Neuron (in vitro differentiated cells): ENCODE data around the gene CYP26A1.

Source experiments
- H2AFZ ChIP-seq: one replicate; pipeline ENCODE4 v1.6.1; 2013; ENCODE audit warnings: low read depth, mild to moderate bottlenecking, inconsistent platforms, low read length, moderate library complexity
- H3K27me3 ChIP-seq: one replicate; pipeline ENCODE4 v1.6.1; 2013; ENCODE audit warnings: low read length; ENCODE audit not compliant: insufficient read depth
- H3K36me3 ChIP-seq: one replicate; pipeline ENCODE4 v1.6.1; 2013; ENCODE audit warnings: low read length; ENCODE audit not compliant: insufficient read depth
- H3K4me1 ChIP-seq: one replicate; pipeline ENCODE4 v1.6.1; 2013; ENCODE audit warnings: low read length; ENCODE audit not compliant: insufficient read depth
- H3K4me3 ChIP-seq: 2 replicates; pipeline ENCODE4 v1.5.1; 2013; ENCODE audit warnings: mild to moderate bottlenecking, low read length, moderate library complexity
- H3K9me3 ChIP-seq: one replicate; pipeline ENCODE4 v1.6.1; 2013; ENCODE audit warnings: low read length

The CYP26A1 gene

GRCh38 chr10:93073539-93074146 is at the start of gene CYP26A1:
Gene CYP26A1, plus strand, starts transcription at chr10:93073893. Its CDS starts 42 bp downstream, at chr10:93073935.
- peak within 1 kb of the TSS; percentile 80 for H3K4me3 ChIP-seq
- H2AFZ ChIP-seq: peak within 1 kb of the TSS; percentile 85
- H3K9me3 ChIP-seq: no peaks in the 10 kb centered on the region
- peaks cover 57% of the 10 kb centered on the region for H3K4me1 ChIP-seq
- H3K27me3 ChIP-seq: peaks cover 12% of the 10 kb centered on the region
- peaks cover 3% of the 10 kb centered on the region for H3K36me3 ChIP-seq

GRCh38 chr10:93026072-93026471 is 47.6 kb upstream of the CYP26A1 start:
- peaks cover 6% of the 10 kb centered on the region for H3K9me3 ChIP-seq
- peaks cover 4% of the 10 kb centered on the region for H3K36me3 ChIP-seq
- H3K4me3 ChIP-seq: no peak overlapping the region

GRCh38 chr10:93027508-93027907 is 46.2 kb upstream of the CYP26A1 start:
- H2AFZ ChIP-seq: no peak overlapping the region

More at GRCh38 chr10:93026072-93026471, 47.6 kb upstream of the CYP26A1 start:
- no peak overlapping the region for H2AFZ ChIP-seq
- no peaks in the 10 kb centered on the region for H3K27me3 ChIP-seq
- H3K4me1 ChIP-seq: peaks cover 20% of the 10 kb centered on the region

GRCh38 chr10:93028883-93029282 is 44.8 kb upstream of the CYP26A1 start:
- H3K4me3 ChIP-seq: no peak overlapping the region
- H3K4me1 ChIP-seq: no peaks in the 10 kb centered on the region
- no peak overlapping the region for H2AFZ ChIP-seq
- H3K9me3 ChIP-seq: peaks cover 6% of the 10 kb centered on the region
- H3K36me3 ChIP-seq: peaks cover 4% of the 10 kb centered on the region
- no peaks in the 10 kb centered on the region for H3K27me3 ChIP-seq

More at GRCh38 chr10:93027508-93027907, 46.2 kb upstream of the CYP26A1 start:
- peaks cover 6% of the 10 kb centered on the region for H3K9me3 ChIP-seq
- peaks cover 10% of the 10 kb centered on the region for H3K4me1 ChIP-seq
- H3K36me3 ChIP-seq: peaks cover 4% of the 10 kb centered on the region
- no peaks in the 10 kb centered on the region for H3K27me3 ChIP-seq
- no peak overlapping the region for H3K4me3 ChIP-seq

GRCh38 chr10:93030409-93030808 is 43.3 kb upstream of the CYP26A1 start:
- H3K4me3 ChIP-seq: no peak overlapping the region
- no peaks in the 10 kb centered on the region for H3K27me3 ChIP-seq
- H3K4me1 ChIP-seq: no peaks in the 10 kb centered on the region

GRCh38 chr10:93032105-93032808 is 41.4 kb upstream of the CYP26A1 start:
- H3K9me3 ChIP-seq: peaks cover 2% of the 10 kb centered on the region
- no peaks in the 10 kb centered on the region for H3K27me3 ChIP-seq
- peaks cover 4% of the 10 kb centered on the region for H3K36me3 ChIP-seq

More at GRCh38 chr10:93030409-93030808, 43.3 kb upstream of the CYP26A1 start:
- H2AFZ ChIP-seq: no peak overlapping the region
- H3K36me3 ChIP-seq: peaks cover 4% of the 10 kb centered on the region
- peaks cover 6% of the 10 kb centered on the region for H3K9me3 ChIP-seq

GRCh38 chr10:93032809-93033137 is 40.9 kb upstream of the CYP26A1 start:
- Histone ChIP-seq H3K27me3 (no peaks in the 10 kb centered on the region), H3K36me3 (peaks cover 4% of the 10 kb centered on the region), H2AFZ (no peak overlapping the region), H3K4me1 (no peaks in the 10 kb centered on the region), H3K4me3 (no peak overlapping the region), H3K9me3 (no peaks in the 10 kb centered on the region)

More at GRCh38 chr10:93032105-93032808, 41.4 kb upstream of the CYP26A1 start:
- Histone ChIP-seq H2AFZ (no peak overlapping the region), H3K4me3 (no peak overlapping the region), H3K4me1 (no peaks in the 10 kb centered on the region)

GRCh38 chr10:93034426-93034825 is 39.3 kb upstream of the CYP26A1 start:
- Histone ChIP-seq H3K4me3 (no peak overlapping the region), H3K27me3 (no peaks in the 10 kb centered on the region), H3K36me3 (no peaks in the 10 kb centered on the region), H2AFZ (no peak overlapping the region), H3K4me1 (no peaks in the 10 kb centered on the region), H3K9me3 (no peaks in the 10 kb centered on the region)

GRCh38 chr10:93039110-93039509 is 34.6 kb upstream of the CYP26A1 start:
- Histone ChIP-seq H3K27me3 (no peaks in the 10 kb centered on the region), H3K9me3 (no peaks in the 10 kb centered on the region), H3K36me3 (no peaks in the 10 kb centered on the region), H3K4me3 (no peak overlapping the region), H3K4me1 (no peaks in the 10 kb centered on the region), H2AFZ (no peak overlapping the region)

- no peaks in the 10 kb centered on the region for H3K36me3 ChIP-seq
- no peaks in the 10 kb centered on the region for H3K9me3 ChIP-seq
- no peak overlapping the region for H2AFZ ChIP-seq
- H3K4me3 ChIP-seq: no peak overlapping the region
- no peaks in the 10 kb centered on the region for H3K27me3 ChIP-seq
- no peaks in the 10 kb centered on the region for H3K4me1 ChIP-seq
Observed at GRCh38 chr10:93039721-93040120, 34.0 kb upstream of the CYP26A1 start.

GRCh38 chr10:93054486-93054885 is 19.2 kb upstream of the CYP26A1 start:
- Histone ChIP-seq H3K27me3 (no peaks in the 10 kb centered on the region), H3K4me3 (no peak overlapping the region), H2AFZ (no peak overlapping the region), H3K4me1 (peaks cover 34% of the 10 kb centered on the region), H3K36me3 (peaks cover 16% of the 10 kb centered on the region), H3K9me3 (peaks cover 7% of the 10 kb centered on the region)

GRCh38 chr10:93058139-93058538 is 15.6 kb upstream of the CYP26A1 start:
- Histone ChIP-seq H3K27me3 (no peaks in the 10 kb centered on the region), H2AFZ (no peak overlapping the region), H3K9me3 (peaks cover 36% of the 10 kb centered on the region), H3K36me3 (peaks cover 37% of the 10 kb centered on the region), H3K4me3 (no peak overlapping the region), H3K4me1 (peaks cover 12% of the 10 kb centered on the region)

- no peak within 1 kb of the TSS for H2AFZ ChIP-seq
- H3K4me3 ChIP-seq: no peak within 1 kb of the TSS
- H3K4me1 ChIP-seq: no peaks in the 10 kb centered on the region
- peaks cover 44% of the 10 kb centered on the region for H3K36me3 ChIP-seq
- peaks cover 36% of the 10 kb centered on the region for H3K9me3 ChIP-seq
- no peaks in the 10 kb centered on the region for H3K27me3 ChIP-seq
Observed at GRCh38 chr10:93059975-93060886, 13.5 kb upstream of the CYP26A1 start, which contains the start of gene CYP26C1. Gene CYP26C1, plus strand, starts transcription at chr10:93060798. Its CDS starts 466 bp downstream, at chr10:93061264.
